Measurements from ENCODE around the gene NDOR1.

The NDOR1 gene

DNA sequence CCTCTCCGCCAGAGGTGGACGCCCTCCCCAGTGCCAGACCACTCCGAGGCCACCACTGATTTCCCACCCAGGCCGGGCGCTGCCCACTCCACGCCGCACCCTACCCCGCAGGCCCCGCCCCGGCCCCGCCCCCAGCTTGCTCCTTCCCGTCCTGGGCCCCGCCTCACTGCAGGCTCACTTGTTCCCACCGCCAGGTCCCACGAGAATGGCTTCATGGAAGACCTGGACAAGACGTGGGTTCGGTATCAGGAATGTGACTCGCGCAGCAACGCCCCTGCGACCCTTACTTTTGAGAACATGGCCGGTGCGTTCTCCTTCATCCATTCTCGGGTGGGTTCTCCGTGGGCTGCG is 42.2 kb upstream of the NDOR1 start:
- no peak overlapping the region for H3K27ac ChIP-seq (ENCODE audit: low read length)
- peaks cover 17% of the 10 kb centered on the region for H3K4me1 ChIP-seq (ENCODE audit: low read length)
- no peaks in the 10 kb centered on the region for H4K20me1 ChIP-seq (ENCODE audit: insufficient read depth, low read length)
- no peak overlapping the region for H3K4me3 ChIP-seq (ENCODE audit: low read length)
- no peaks in the 10 kb centered on the region for H3K36me3 ChIP-seq (replicated peaks; ENCODE audit: low read depth, low read length)
- H3K9ac ChIP-seq (ENCODE audit: low read length): no peak overlapping the region
- no peaks in the 10 kb centered on the region for H3K9me3 ChIP-seq (ENCODE audit: insufficient read depth, low read length)
- no peak overlapping the region for H2AFZ ChIP-seq (ENCODE audit: low read depth, low read length)
- H3K4me2 ChIP-seq (ENCODE audit: low read length): no peak overlapping the region
- H3K79me2 ChIP-seq (ENCODE audit: low read length): no peaks in the 10 kb centered on the region
- TF ChIP-seq CTCF (IDR thresholded peaks at IDR 0.05; ENCODE audit: low read depth, low read length) (no peak), EZH2phosphoT487 (IDR thresholded peaks at IDR 0.05; ENCODE audit: low read depth) (no peak)
- no peaks in the 10 kb centered on the region; the same call in 1 of the 2 replicates for H3K27me3 ChIP-seq (ENCODE audit: low read depth, low read length)

GRCh38 chr9:137163805-137164204 is 41.7 kb upstream of the NDOR1 start:
- H3K9ac ChIP-seq (ENCODE audit: low read length): no peak overlapping the region
- H3K36me3 ChIP-seq (replicated peaks; ENCODE audit: low read depth, low read length): no peaks in the 10 kb centered on the region
- H2AFZ ChIP-seq (ENCODE audit: low read depth, low read length): no peak overlapping the region
- H4K20me1 ChIP-seq (ENCODE audit: insufficient read depth, low read length): no peaks in the 10 kb centered on the region
- no peak overlapping the region for H3K4me2 ChIP-seq (ENCODE audit: low read length)
- no peak overlapping the region for H3K27ac ChIP-seq (ENCODE audit: low read length)
- no peaks in the 10 kb centered on the region for H3K79me2 ChIP-seq (ENCODE audit: low read length)
- TF ChIP-seq CTCF (IDR thresholded peaks at IDR 0.05; ENCODE audit: low read depth, low read length) (no peak), EZH2phosphoT487 (IDR thresholded peaks at IDR 0.05; ENCODE audit: low read depth) (no peak)
- no peaks in the 10 kb centered on the region; the same call in none of the 2 replicates for H3K27me3 ChIP-seq (ENCODE audit: low read depth, low read length)
- no peak overlapping the region for H3K4me3 ChIP-seq (ENCODE audit: low read length)
- H3K9me3 ChIP-seq (ENCODE audit: insufficient read depth, low read length): no peaks in the 10 kb centered on the region
- peaks cover 13% of the 10 kb centered on the region for H3K4me1 ChIP-seq (ENCODE audit: low read length)

- Histone ChIP-seq H4K20me1 (ENCODE audit: insufficient read depth, low read length) (no peaks in the 10 kb centered on the region), H3K9ac (ENCODE audit: low read length) (no peak overlapping the region), H3K27me3 (ENCODE audit: low read depth, low read length) (no peaks in the 10 kb centered on the region; the same call in none of the 2 replicates), H3K27ac (ENCODE audit: low read length) (no peak overlapping the region), H3K36me3 (replicated peaks; ENCODE audit: low read depth, low read length) (no peaks in the 10 kb centered on the region), H3K4me2 (ENCODE audit: low read length) (no peak overlapping the region), H3K4me3 (ENCODE audit: low read length) (no peak overlapping the region), H3K9me3 (ENCODE audit: insufficient read depth, low read length) (no peaks in the 10 kb centered on the region), H3K79me2 (ENCODE audit: low read length) (no peaks in the 10 kb centered on the region), H2AFZ (ENCODE audit: low read depth, low read length) (no peak overlapping the region), H3K4me1 (ENCODE audit: low read length) (peaks cover 5% of the 10 kb centered on the region)
- TF ChIP-seq CTCF (IDR thresholded peaks at IDR 0.05; ENCODE audit: low read depth, low read length) (no peak), EZH2phosphoT487 (IDR thresholded peaks at IDR 0.05; ENCODE audit: low read depth) (no peak)
These were observed 40.9 kb upstream of the NDOR1 start for GRCh38 chr9:137164370-137165249.

DNA sequence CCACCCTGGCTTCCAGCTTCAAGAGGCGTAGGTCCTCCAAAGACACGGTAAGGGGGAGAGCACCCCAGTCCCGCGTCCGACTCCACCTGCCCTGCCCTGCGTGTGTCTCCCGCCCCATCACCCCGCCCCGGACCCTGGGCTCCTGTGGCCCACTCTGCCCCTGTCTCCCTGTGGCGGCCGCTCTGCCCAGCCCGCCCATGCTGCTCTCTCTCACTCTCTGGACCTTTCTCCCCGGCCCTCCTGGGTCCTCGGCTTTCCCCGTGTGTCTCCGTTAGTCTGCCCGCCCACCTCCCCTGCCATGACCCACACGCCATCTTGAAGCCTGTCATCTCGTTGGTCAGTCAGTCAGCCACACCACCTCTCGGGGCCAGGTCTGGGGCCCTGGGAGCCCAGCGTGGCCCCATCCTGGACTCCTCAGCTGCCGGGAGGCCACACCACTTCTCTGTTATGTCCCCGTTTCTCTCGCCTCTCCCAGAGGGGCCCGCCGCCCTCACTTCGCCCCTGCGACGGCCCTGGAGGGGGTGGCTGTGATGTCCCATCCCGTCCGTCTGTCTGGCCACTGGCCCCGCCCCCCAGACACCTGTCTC is 40.2 kb upstream of the NDOR1 start:
- H3K27ac ChIP-seq (ENCODE audit: low read length): no peak overlapping the region
- H3K79me2 ChIP-seq (ENCODE audit: low read length): no peaks in the 10 kb centered on the region
- TF ChIP-seq CTCF (IDR thresholded peaks at IDR 0.05; ENCODE audit: low read depth, low read length) (no peak), EZH2phosphoT487 (IDR thresholded peaks at IDR 0.05; ENCODE audit: low read depth) (no peak)
- H2AFZ ChIP-seq (ENCODE audit: low read depth, low read length): no peak overlapping the region
- no peak overlapping the region for H3K4me2 ChIP-seq (ENCODE audit: low read length)
- H3K36me3 ChIP-seq (replicated peaks; ENCODE audit: low read depth, low read length): no peaks in the 10 kb centered on the region
- H3K27me3 ChIP-seq (ENCODE audit: low read depth, low read length): no peaks in the 10 kb centered on the region; the same call in none of the 2 replicates
- no peaks in the 10 kb centered on the region for H3K9me3 ChIP-seq (ENCODE audit: insufficient read depth, low read length)
- no peaks in the 10 kb centered on the region for H4K20me1 ChIP-seq (ENCODE audit: insufficient read depth, low read length)
- no peak overlapping the region for H3K9ac ChIP-seq (ENCODE audit: low read length)
- no peak overlapping the region for H3K4me3 ChIP-seq (ENCODE audit: low read length)
- no peaks in the 10 kb centered on the region for H3K4me1 ChIP-seq (ENCODE audit: low read length)
